ENCODE measurements around the gene HIVEP3.

Gene HIVEP3

GRCh38 chr1:41523071-41523470, 395.7 kb downstream of the HIVEP3 start:
- DNase-seq: no peak

GRCh38 chr1:41521766-41522165, 397.0 kb downstream of the HIVEP3 start:
- no peak for DNase-seq

- no peak for DNase-seq
Observed at GRCh38 chr1:41520951-41521752, 397.6 kb downstream of the HIVEP3 start.

GRCh38 chr1:41519667-41520066, 399.1 kb downstream of the HIVEP3 start:
- no peak for DNase-seq

GRCh38 chr1:41518471-41518870, 400.3 kb downstream of the HIVEP3 start:
- DNase-seq: no peak

- no peak for DNase-seq
Observed at GRCh38 chr1:41517062-41517438, 401.7 kb downstream of the HIVEP3 start.

GRCh38 chr1:41516168-41517061, 402.3 kb downstream of the HIVEP3 start:
- DNase-seq: peak; percentile 71

- DNase-seq: no peak
Observed at GRCh38 chr1:41515778-41516167, 402.9 kb downstream of the HIVEP3 start.

GRCh38 chr1:41515131-41515678, 403.5 kb downstream of the HIVEP3 start:
- peak; percentile 47 for DNase-seq

GRCh38 chr1:41514381-41514780, 404.3 kb downstream of the HIVEP3 start:
- DNase-seq: no peak

GRCh38 chr1:41513383-41513735, 405.4 kb downstream of the HIVEP3 start:
- no peak for DNase-seq

- DNase-seq: no peak
Observed at GRCh38 chr1:41512701-41513382, 405.9 kb downstream of the HIVEP3 start.

- DNase-seq: no peak
Observed at GRCh38 chr1:41511239-41511540, 407.5 kb downstream of the HIVEP3 start.

GRCh38 chr1:41510531-41511238, 408.0 kb downstream of the HIVEP3 start:
- no peak for DNase-seq

- no peak for DNase-seq
Observed at GRCh38 chr1:41509270-41509671, 409.5 kb downstream of the HIVEP3 start.

GRCh38 chr1:41508290-41508689, 410.4 kb downstream of the HIVEP3 start:
- DNase-seq: no peak

- DNase-seq: no peak
Observed at GRCh38 chr1:41507836-41508235, 410.9 kb downstream of the HIVEP3 start.

- no peak for DNase-seq
Observed at GRCh38 chr1:41507110-41507720, 411.5 kb downstream of the HIVEP3 start.

GRCh38 chr1:41504114-41505035, 414.3 kb downstream of the HIVEP3 start:
- DNase-seq: peak; percentile 53

- no peak for DNase-seq
Observed at GRCh38 chr1:41503538-41504113, 415.1 kb downstream of the HIVEP3 start.

GRCh38 chr1:41502912-41503311, 415.8 kb downstream of the HIVEP3 start:
- DNase-seq: no peak
